Keratinocyte (primary cell): ENCODE measurements around the gene TOGARAM1. TPM values are rescaled to one million over a fixed set of nuclear protein-coding genes. Genes with fewer than 3 reads are reported as not detected.

Experiments
- DNase-seq: peaks from one replicate; pipeline ENCODE4 v3.0.0-alpha.2; 2011; ENCODE audit warnings: low read depth, missing footprints, low spot score
- FAIRE-seq: peaks from 2 replicates; lab custom pipeline; 2011; peaks lifted over from hg19 to GRCh38; lab: Jason Lieb, UNC
- H2AFZ ChIP-seq: 2 replicates; pipeline ENCODE4 v1.6.0; 2012; ENCODE audit warnings: low read length, control low read depth, inconsistent platforms; ENCODE audit not compliant: control insufficient read depth
- H3K27ac ChIP-seq: 2 replicates; pipeline ENCODE4 v1.5.1; 2011; ENCODE audit warnings: low read length; ENCODE audit not compliant: control insufficient read depth, insufficient read depth
- H3K27me3 ChIP-seq: 3 replicates; pipeline ENCODE4 v1.6.0; 2011; ENCODE audit warnings: low read length; ENCODE audit not compliant: control insufficient read depth, insufficient read depth; ENCODE audit errors: extremely low read depth
- H3K36me3 ChIP-seq, 2 experiments: 2 replicates in 1 of 2; 3 replicates in 1 of 2; pipeline ENCODE4 v1.5.1; 2011; ENCODE audit warnings: low read length in 2 of 2, mild to moderate bottlenecking in 1 of 2; ENCODE audit not compliant: control insufficient read depth in 2 of 2, insufficient read depth in 2 of 2; ENCODE audit errors: extremely low read depth in 1 of 2
- H3K4me1 ChIP-seq: 3 replicates; pipeline ENCODE4 v1.5.1; 2011; ENCODE audit warnings: low read length; ENCODE audit not compliant: control insufficient read depth, insufficient read depth; ENCODE audit errors: extremely low read depth
- H3K4me2 ChIP-seq: 3 replicates; pipeline ENCODE4 v1.6.0; 2011; ENCODE audit warnings: low read depth, low read length; ENCODE audit not compliant: control insufficient read depth, insufficient read depth; ENCODE audit errors: extremely low read depth
- H3K4me3 ChIP-seq, 3 experiments: fragments of 200-600 bp in 1 of 3; sonication (generic) in 1 of 3; 2 replicates in 2 of 3; 3 replicates in 1 of 3; pipeline ENCODE4 v1.5.1; 2011 to 2016; ENCODE audit warnings: low read length in 3 of 3, mild to moderate bottlenecking in 3 of 3, control low read depth in 2 of 3, inconsistent platforms in 1 of 3, low read depth in 1 of 3, mixed read lengths in 1 of 3, mixed run types in 1 of 3, moderate library complexity in 1 of 3; ENCODE audit not compliant: control insufficient read depth in 2 of 3, insufficient read depth in 2 of 3; ENCODE audit errors: extremely low read depth in 1 of 3
- H3K79me2 ChIP-seq: 2 replicates; pipeline ENCODE4 v1.6.0; 2012; ENCODE audit warnings: low read length; ENCODE audit not compliant: control insufficient read depth, insufficient read depth
- H3K9ac ChIP-seq: 3 replicates; pipeline ENCODE4 v1.6.0; 2011; ENCODE audit warnings: low read length; ENCODE audit not compliant: control insufficient read depth, insufficient read depth; ENCODE audit errors: extremely low read depth
- H3K9me1 ChIP-seq: 3 replicates; pipeline ENCODE4 v1.6.0; 2011; ENCODE audit warnings: low read length; ENCODE audit not compliant: control insufficient read depth, insufficient read depth; ENCODE audit errors: extremely low read depth
- H3K9me3 ChIP-seq: 2 replicates; pipeline ENCODE4 v1.5.1; 2012; ENCODE audit warnings: low read depth, low read length; ENCODE audit not compliant: control insufficient read depth
- H4K20me1 ChIP-seq: 3 replicates; pipeline ENCODE4 v1.6.0; 2011; ENCODE audit warnings: low read length; ENCODE audit not compliant: control insufficient read depth, insufficient read depth; ENCODE audit errors: extremely low read depth
- CTCF ChIP-seq, 3 experiments: IDR thresholded peaks in 1 of 3; conservative IDR thresholded peaks in 1 of 3; optimal IDR thresholded peaks in 1 of 3; 2 replicates in 2 of 3; 3 replicates in 1 of 3; pipeline versions ENCODE3 to v1.5.1; 2011; ENCODE audit warnings: low read length in 3 of 3, mild to moderate bottlenecking in 3 of 3, moderate library complexity in 2 of 3, control low read depth in 1 of 3, inconsistent platforms in 1 of 3; ENCODE audit not compliant: insufficient read depth in 2 of 3; ENCODE audit errors: extremely low read depth in 1 of 3
- EZH2 ChIP-seq: IDR thresholded peaks from one replicate; pipeline ENCODE4 v1.6.1; 2012; ENCODE audit warnings: inconsistent platforms, mild to moderate bottlenecking, low read length, moderate library complexity
- dilution Hi-C: fragments of 300-500 bp; cut with MboI; formaldehyde crosslinking; loops from one replicate; pipeline ENCODE4 v1.7.0; 2020; ENCODE audit warnings: low sequenced_read_pairs; ENCODE audit not compliant: extremely low pct_ligation_motif_present
- polyA plus RNA-seq, 5 experiments: library from polyadenylated mRNA; depleted of rRNA in 3 of 5; stranded (reverse) in 3 of 5; stranded (forward) in 1 of 5; unstranded in 1 of 5; fragments of >200 nt; gene quantifications; 1 replicate in 1 of 5; 2 replicates in 3 of 5; 3 replicates in 1 of 5; pipeline versions ENCODE4 v1.2.1 to v1.2.3, GENCODE V29; 2011 to 2012; ENCODE audit warnings: missing spikeins in 2 of 5, low read depth in 1 of 5, low replicate concordance in 1 of 5

TOGARAM1 gene
- polyA plus RNA-seq, 1 donor (not counting 4 experiments of a cell fraction or from before 2014, with no cell fraction given), result 8.2 TPM

- Histone ChIP-seq H3K4me1 (peaks cover 9% of the 10 kb centered on the region), H3K36me3 (peaks cover 10 to 11% of the 10 kb centered on the region in 2 experiments), H3K27me3 (no peaks in the 10 kb centered on the region), H3K79me2 (peaks cover 51% of the 10 kb centered on the region), H4K20me1 (peaks cover 3% of the 10 kb centered on the region), H3K4me3 (no peak overlapping the region), H3K9me3 (no peaks in the 10 kb centered on the region), H3K9ac (no peak overlapping the region), H3K27ac (no peak overlapping the region), H2AFZ (no peak overlapping the region), H3K4me2 (no peak overlapping the region), H3K9me1 (no peaks in the 10 kb centered on the region)
- DNase-seq, result no peak
- dilution Hi-C loops, result no loop called here
- no peak for TF ChIP-seq CTCF (optimal IDR thresholded peaks at IDR 0.05 in 1 of 3, IDR thresholded peaks at IDR 0.05 in 1 of 3, conservative IDR thresholded peaks at IDR 0.05 in 1 of 3; ENCODE audit: extremely low read depth in 1 of 3, insufficient read depth in 2 of 3, low read length in 3 of 3)
- no peak for TF ChIP-seq EZH2
- FAIRE-seq, result no peak
These were observed 134.2 kb downstream of the TOGARAM1 start for GRCh38 chr14:45096218-45096617.

DNA sequence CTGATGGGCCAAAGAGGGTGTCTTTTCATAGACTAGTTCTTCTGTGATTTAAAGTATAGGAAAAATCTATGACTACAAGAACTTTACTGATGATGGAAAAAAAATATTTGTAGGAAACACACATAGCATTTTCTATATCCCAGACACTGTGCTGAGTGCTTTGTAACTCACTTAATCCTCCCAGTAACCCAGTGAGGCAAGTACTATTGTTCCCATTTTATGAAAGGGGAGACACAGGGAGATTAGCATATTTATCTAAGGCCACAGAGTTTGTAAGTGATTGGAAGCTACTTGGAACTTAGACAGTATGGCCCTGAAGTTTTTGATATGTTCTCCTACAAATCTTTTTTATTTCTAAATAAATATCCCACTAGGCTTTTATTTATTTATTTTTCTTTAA is 141.8 kb downstream of the TOGARAM1 start:
- H4K20me1 ChIP-seq, result no peaks in the 10 kb centered on the region
- dilution Hi-C loops, result no loop called here
- H3K4me1 ChIP-seq, result no peaks in the 10 kb centered on the region
- DNase-seq (no peak), FAIRE-seq (no peak)
- no peaks in the 10 kb centered on the region for H3K9me1 ChIP-seq
- H3K4me3 ChIP-seq, result no peak overlapping the region
- H3K36me3 ChIP-seq, result peaks cover 11 to 14% of the 10 kb centered on the region in 2 experiments
- no peak overlapping the region for H2AFZ ChIP-seq
- no peak overlapping the region for H3K9ac ChIP-seq
- H3K79me2 ChIP-seq, result peaks cover 10% of the 10 kb centered on the region
- no peaks in the 10 kb centered on the region for H3K9me3 ChIP-seq
- TF ChIP-seq EZH2, result no peak
- TF ChIP-seq CTCF (optimal IDR thresholded peaks at IDR 0.05 in 1 of 3, IDR thresholded peaks at IDR 0.05 in 1 of 3, conservative IDR thresholded peaks at IDR 0.05 in 1 of 3; ENCODE audit: extremely low read depth in 1 of 3, insufficient read depth in 2 of 3, low read length in 3 of 3), result no peak
- no peak overlapping the region for H3K4me2 ChIP-seq
- H3K27me3 ChIP-seq, result no peaks in the 10 kb centered on the region
- no peak overlapping the region for H3K27ac ChIP-seq
